Spleen (tissue), 11 donors: ENCODE results near the gene MID1IP1. TPM values are rescaled to one million over a fixed set of nuclear protein-coding genes. Genes with fewer than 3 reads are reported as not detected.

Experiments
- DNase-seq: peaks from one replicate; pipeline ENCODE4 v3.0.0-alpha.2; 2020
- H3K27ac ChIP-seq, 8 donors: fragments of 200-600 bp; sonication (generic) in 7 of 8; 1 replicate in 4 of 8; 2 replicates in 4 of 8; pipeline versions ENCODE4 v1.5.0 to v1.8.0; 2016 to 2021; ENCODE audit warnings: inconsistent platforms in 4 of 8, mild to moderate bottlenecking in 4 of 8, moderate library complexity in 1 of 8
- H3K27me3 ChIP-seq, 7 donors: fragments of 200-600 bp; sonication (generic) in 6 of 7; replicated peaks in 1 of 7; 1 replicate in 4 of 7; 2 replicates in 3 of 7; pipeline versions ENCODE4 v1.5.0 to v1.8.0; 2016 to 2021; ENCODE audit warnings: inconsistent platforms in 3 of 7, mild to moderate bottlenecking in 1 of 7
- H3K36me3 ChIP-seq, 6 donors: fragments of 200-600 bp; sonication (generic) in 5 of 6; 1 replicate in 4 of 6; 2 replicates in 2 of 6; pipeline versions ENCODE4 v1.5.0 to v1.8.0; 2016 to 2021; ENCODE audit warnings: inconsistent platforms in 2 of 6
- H3K4me1 ChIP-seq, 6 donors: fragments of 200-600 bp; sonication (generic) in 5 of 6; 1 replicate in 3 of 6; 2 replicates in 3 of 6; pipeline versions ENCODE4 v1.5.0 to v1.8.0; 2016 to 2021; ENCODE audit warnings: inconsistent platforms in 3 of 6
- H3K4me3 ChIP-seq, 8 donors: fragments of 200-600 bp; sonication (generic) in 7 of 8; 1 replicate in 4 of 8; 2 replicates in 4 of 8; pipeline versions ENCODE4 v1.5.0 to v1.8.0; 2016 to 2021; ENCODE audit warnings: inconsistent platforms in 4 of 8, mild to moderate bottlenecking in 4 of 8, moderate library complexity in 2 of 8
- H3K9me3 ChIP-seq, 8 donors: fragments of 200-600 bp; sonication (generic) in 7 of 8; 1 replicate in 4 of 8; 2 replicates in 4 of 8; pipeline versions ENCODE4 v1.5.0 to v1.8.0; 2016 to 2021; ENCODE audit warnings: inconsistent platforms in 4 of 8
- POLR2A ChIP-seq, 3 donors: fragments of 450-650 bp; IDR thresholded peaks; one replicate each; pipeline ENCODE4 v1.5.1; 2017; ENCODE audit warnings: antibody characterized with exemption in 3 of 3, mild to moderate bottlenecking in 1 of 3
- POLR2AphosphoS5 ChIP-seq, 3 donors: sonication (generic); formaldehyde crosslinking; IDR thresholded peaks; one replicate each; pipeline ENCODE4 v1.5.1; 2017; ENCODE audit warnings: antibody characterized with exemption in 3 of 3
- WGBS, 5 donors: extraction: QIAGEN DNeasy Blood & Tissue Kit in 3 of 5; methylation state at CpG; one replicate each; pipeline versions ENCODE4 v1.1.5 to v1.1.7; 2013 to 2018; 5-methylcytosine and 5-hydroxymethylcytosine counted together
- intact Hi-C: fragments of 100-400 bp; cut with DNase I; formaldehyde crosslinking; loops from one replicate; pipeline ENCODE4 v1.15.0; 2023; ENCODE audit warnings: low total_unique reads
- polyA plus RNA-seq, 3 donors: library from polyadenylated mRNA; stranded (reverse); fragments of 200-250 nt; gene quantifications; one replicate each; pipeline ENCODE4 v1.2.1, GENCODE V29; 2013
- total RNA-seq, 7 donors: library from RNA; depleted of rRNA in 3 of 7; stranded (reverse); fragments of >200 nt in 3 of 7; fragmentation: NEBNext Ultra II Directional in 4 of 7; extraction: Animal tissue kit (Norgen Biotek cat#: 25700) in 4 of 7; gene quantifications; one replicate each; pipeline versions ENCODE4 v1.1.0 to v1.2.1, GENCODE V29; 2016 to 2021
- TF ChIP-seq, protein P1 (sequence below), 11 experiments: fragments of 200-600 bp in 7 of 11; fragments of 450-650 bp in 4 of 11; sonication (generic) in 4 of 11; IDR thresholded peaks in 8 of 11; conservative IDR thresholded peaks in 3 of 11; 1 replicate in 7 of 11; 2 replicates in 4 of 11; pipeline versions ENCODE4 v1.4.0 to v1.8.0; 2016 to 2021; ENCODE audit warnings: antibody characterized with exemption in 11 of 11, inconsistent platforms in 4 of 11, mild to moderate bottlenecking in 1 of 11
- donor health status: healthy with polysubstance abuse.
- donor health status: DM: no; HTN: no; CAD: no; lungs with moderate emphysema.
- donor health status: DM: no; HTN: no; CAD: no.
- donor health status: Bipolar disorder and iron deficiency.
- donor health status: healthy.
- donor health status: DM: no; HTN: no; CAD: no.
- donor health status: DM: yes; HTN: yes; CAD: no.

Gene MID1IP1
- total and polyA plus RNA-seq, 10 donors: 8.6 to 24.4 (median 18.0) TPM

DNA sequence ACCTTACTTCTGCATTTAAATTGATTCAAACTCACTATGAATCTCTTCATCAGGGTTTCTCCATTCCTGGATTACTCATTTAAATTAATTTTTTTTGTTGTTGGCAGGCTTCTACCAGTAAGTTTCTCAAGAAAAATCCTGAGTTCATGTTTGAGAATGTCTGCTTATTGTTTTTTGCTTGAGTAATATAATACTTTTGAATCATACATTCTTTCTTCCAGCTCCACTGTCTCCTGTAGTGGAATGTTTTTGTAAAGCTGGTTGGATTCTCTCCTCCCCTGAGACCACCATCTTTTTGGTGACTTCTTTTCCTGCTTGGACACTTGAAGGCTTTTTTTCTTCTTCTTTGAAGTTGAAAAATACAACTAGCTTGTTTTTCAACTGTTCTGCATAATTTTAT is 4.3 kb upstream of the MID1IP1 start:
- intact Hi-C loops: no loop called here
- H3K4me1 ChIP-seq: peaks cover 0 to 7% (median under 1%) of the 10 kb centered on the region in 6 donors
- H3K27me3 ChIP-seq: peaks cover 0 to 9% (median 0%) of the 10 kb centered on the region in 7 donors
- TF ChIP-seq POLR2AphosphoS5 (IDR thresholded peaks at IDR 0.05) (no peak), POLR2A (IDR thresholded peaks at IDR 0.05) (no peak)
- TF ChIP-seq, protein P1, sequence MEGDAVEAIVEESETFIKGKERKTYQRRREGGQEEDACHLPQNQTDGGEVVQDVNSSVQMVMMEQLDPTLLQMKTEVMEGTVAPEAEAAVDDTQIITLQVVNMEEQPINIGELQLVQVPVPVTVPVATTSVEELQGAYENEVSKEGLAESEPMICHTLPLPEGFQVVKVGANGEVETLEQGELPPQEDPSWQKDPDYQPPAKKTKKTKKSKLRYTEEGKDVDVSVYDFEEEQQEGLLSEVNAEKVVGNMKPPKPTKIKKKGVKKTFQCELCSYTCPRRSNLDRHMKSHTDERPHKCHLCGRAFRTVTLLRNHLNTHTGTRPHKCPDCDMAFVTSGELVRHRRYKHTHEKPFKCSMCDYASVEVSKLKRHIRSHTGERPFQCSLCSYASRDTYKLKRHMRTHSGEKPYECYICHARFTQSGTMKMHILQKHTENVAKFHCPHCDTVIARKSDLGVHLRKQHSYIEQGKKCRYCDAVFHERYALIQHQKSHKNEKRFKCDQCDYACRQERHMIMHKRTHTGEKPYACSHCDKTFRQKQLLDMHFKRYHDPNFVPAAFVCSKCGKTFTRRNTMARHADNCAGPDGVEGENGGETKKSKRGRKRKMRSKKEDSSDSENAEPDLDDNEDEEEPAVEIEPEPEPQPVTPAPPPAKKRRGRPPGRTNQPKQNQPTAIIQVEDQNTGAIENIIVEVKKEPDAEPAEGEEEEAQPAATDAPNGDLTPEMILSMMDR (IDR thresholded peaks at IDR 0.05 in 8 of 11, conservative IDR thresholded peaks at IDR 0.05 in 3 of 11): no peak
- H3K36me3 ChIP-seq: no peaks in the 10 kb centered on the region
- DNase-seq: no peak
- no peak overlapping the region for H3K4me3 ChIP-seq
- no peak overlapping the region for H3K27ac ChIP-seq
- H3K9me3 ChIP-seq: no peaks in the 10 kb centered on the region

DNA sequence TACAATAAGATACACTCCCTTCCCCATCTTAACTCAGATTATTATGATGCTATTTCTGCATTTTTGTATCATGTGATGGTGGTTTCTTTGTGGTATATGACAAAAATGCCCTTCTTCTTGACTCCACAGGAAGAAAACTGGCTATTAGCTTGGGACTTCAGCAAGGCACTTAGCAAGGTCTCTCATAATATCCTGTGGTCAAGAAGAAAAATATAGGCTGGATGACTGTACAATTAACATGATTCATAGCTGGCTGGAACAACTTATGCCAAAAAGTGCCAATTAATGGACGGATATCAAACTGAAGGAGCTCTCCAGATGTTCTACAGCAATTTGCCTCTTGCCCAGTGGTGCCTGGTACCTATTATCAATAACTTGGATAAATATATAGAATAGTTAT is 2.3 kb upstream of the MID1IP1 start:
- 65 to 100% (median 85%) methylated on average over 1 of the region's 1 CpG for WGBS, 5 donors
- H3K9me3 ChIP-seq: no peaks in the 10 kb centered on the region
- peaks cover 0 to 26% (median 0%) of the 10 kb centered on the region in 7 donors for H3K27me3 ChIP-seq
- no peak overlapping the region for H3K27ac ChIP-seq
- no peak for DNase-seq
- intact Hi-C loops: no loop called here
- H3K4me1 ChIP-seq: peaks cover 0 to 25% (median 13%) of the 10 kb centered on the region in 6 donors
- TF ChIP-seq, protein P1 (IDR thresholded peaks at IDR 0.05 in 8 of 11, conservative IDR thresholded peaks at IDR 0.05 in 3 of 11): no peak
- TF ChIP-seq POLR2A (IDR thresholded peaks at IDR 0.05): no peak
- no peak for TF ChIP-seq POLR2AphosphoS5 (IDR thresholded peaks at IDR 0.05)
- no peak overlapping the region for H3K4me3 ChIP-seq
- no peaks in the 10 kb centered on the region for H3K36me3 ChIP-seq

DNA sequence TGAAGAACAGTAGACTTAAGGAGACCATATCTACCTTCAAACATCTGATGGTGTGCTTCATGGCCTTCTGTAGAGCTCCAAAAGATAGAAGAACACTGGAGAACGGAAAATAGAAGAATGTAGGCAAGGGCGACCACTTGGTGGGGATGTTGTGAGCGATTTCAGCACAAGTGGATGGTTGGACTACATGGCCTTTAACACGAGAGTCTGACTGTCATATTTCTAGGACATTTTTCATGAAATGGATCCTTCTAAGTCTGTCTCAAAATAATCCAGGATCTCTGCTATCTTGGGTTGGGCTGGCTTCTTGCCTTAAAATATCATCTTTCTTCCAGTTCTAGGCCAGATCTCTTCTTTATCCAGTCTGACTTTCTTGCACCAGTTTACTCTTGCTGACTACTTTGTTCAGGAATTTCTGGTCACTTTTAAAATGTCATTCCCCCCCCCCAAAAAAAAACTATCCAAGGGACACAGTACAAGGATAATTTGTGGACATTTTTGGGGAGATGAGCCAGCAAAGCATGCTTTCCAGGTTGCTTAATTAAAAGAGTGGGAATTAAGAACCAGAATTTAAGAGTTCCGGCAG is 1.2 kb upstream of the MID1IP1 start:
- H3K27ac ChIP-seq: no peak overlapping the region
- intact Hi-C loops: no loop called here
- H3K36me3 ChIP-seq: no peaks in the 10 kb centered on the region
- 51 to 68% (median 59%) methylated on average over 5 of the region's 5 CpGs for WGBS, 5 donors
- no peak for DNase-seq
- TF ChIP-seq, protein P1 (IDR thresholded peaks at IDR 0.05 in 8 of 11, conservative IDR thresholded peaks at IDR 0.05 in 3 of 11): peak in 1 of 11 experiments; percentile 25
- no peak for TF ChIP-seq POLR2AphosphoS5 (IDR thresholded peaks at IDR 0.05)
- no peak overlapping the region for H3K4me3 ChIP-seq
- H3K9me3 ChIP-seq: no peaks in the 10 kb centered on the region
- peaks cover 0 to 25% (median 13%) of the 10 kb centered on the region in 6 donors for H3K4me1 ChIP-seq
- H3K27me3 ChIP-seq: peaks cover 0 to 29% (median 0%) of the 10 kb centered on the region in 7 donors

DNA sequence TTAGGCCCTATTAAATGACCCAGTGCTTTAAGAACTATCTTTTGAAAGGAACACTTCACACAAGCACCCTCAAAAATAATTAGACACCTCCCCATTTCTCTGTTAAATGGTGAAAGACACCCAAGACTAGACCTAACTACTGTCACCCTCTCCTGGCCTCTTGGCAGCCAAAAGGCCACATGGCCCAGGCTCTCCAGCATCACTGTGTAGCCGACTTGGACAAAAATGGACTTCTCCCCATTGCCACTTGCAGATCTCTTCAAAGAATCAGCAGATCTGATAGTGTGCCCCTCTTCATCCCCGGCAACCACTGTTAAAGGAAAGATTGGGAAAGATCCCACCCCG is 2.0 kb downstream of the MID1IP1 start:
- H3K4me3 ChIP-seq: peak overlapping the region in 7 of 8 donors; percentile 54 to 78 (median 59)
- TF ChIP-seq POLR2AphosphoS5 (IDR thresholded peaks at IDR 0.05): no peak
- TF ChIP-seq, protein P1 (IDR thresholded peaks at IDR 0.05 in 8 of 11, conservative IDR thresholded peaks at IDR 0.05 in 3 of 11): no peak
- no peak for TF ChIP-seq POLR2A (IDR thresholded peaks at IDR 0.05)
- DNase-seq: no peak
- H3K9me3 ChIP-seq: no peaks in the 10 kb centered on the region
- peaks cover 2 to 42% (median 26%) of the 10 kb centered on the region in 6 donors for H3K4me1 ChIP-seq
- H3K27ac ChIP-seq: peak overlapping the region in 7 of 8 donors; percentile 85 to 94 (median 91)
- intact Hi-C loops: no loop called here
- no peaks in the 10 kb centered on the region for H3K36me3 ChIP-seq
- 3 to 51% (median 17%) methylated on average over 2 to 3 of the region's 3 CpGs for WGBS, 5 donors
- peaks cover 0 to 29% (median 0%) of the 10 kb centered on the region in 7 donors for H3K27me3 ChIP-seq
